KBM-7 (cell line): Measurements from ENCODE around the gene ZBTB37.
"Not testable (repeated sequence)": the region's sequence is repeated elsewhere in the genome, so short reads cannot be mapped to it uniquely, and the experiment has no call there.

ENCODE experiments used
- DNase-seq: peaks from one replicate; pipeline ENCODE4 v3.0.0-alpha.2; 2015
- in situ Hi-C: fragments of 300-500 bp; cut with MboI; formaldehyde crosslinking; loops from 2 replicates; pipeline ENCODE4 v1.14.3; 2020; ENCODE audit warnings: low sequenced_read_pairs, low pct_unique_long_range_greater_than_20kb, mixed read lengths

Gene ZBTB37

DNA sequence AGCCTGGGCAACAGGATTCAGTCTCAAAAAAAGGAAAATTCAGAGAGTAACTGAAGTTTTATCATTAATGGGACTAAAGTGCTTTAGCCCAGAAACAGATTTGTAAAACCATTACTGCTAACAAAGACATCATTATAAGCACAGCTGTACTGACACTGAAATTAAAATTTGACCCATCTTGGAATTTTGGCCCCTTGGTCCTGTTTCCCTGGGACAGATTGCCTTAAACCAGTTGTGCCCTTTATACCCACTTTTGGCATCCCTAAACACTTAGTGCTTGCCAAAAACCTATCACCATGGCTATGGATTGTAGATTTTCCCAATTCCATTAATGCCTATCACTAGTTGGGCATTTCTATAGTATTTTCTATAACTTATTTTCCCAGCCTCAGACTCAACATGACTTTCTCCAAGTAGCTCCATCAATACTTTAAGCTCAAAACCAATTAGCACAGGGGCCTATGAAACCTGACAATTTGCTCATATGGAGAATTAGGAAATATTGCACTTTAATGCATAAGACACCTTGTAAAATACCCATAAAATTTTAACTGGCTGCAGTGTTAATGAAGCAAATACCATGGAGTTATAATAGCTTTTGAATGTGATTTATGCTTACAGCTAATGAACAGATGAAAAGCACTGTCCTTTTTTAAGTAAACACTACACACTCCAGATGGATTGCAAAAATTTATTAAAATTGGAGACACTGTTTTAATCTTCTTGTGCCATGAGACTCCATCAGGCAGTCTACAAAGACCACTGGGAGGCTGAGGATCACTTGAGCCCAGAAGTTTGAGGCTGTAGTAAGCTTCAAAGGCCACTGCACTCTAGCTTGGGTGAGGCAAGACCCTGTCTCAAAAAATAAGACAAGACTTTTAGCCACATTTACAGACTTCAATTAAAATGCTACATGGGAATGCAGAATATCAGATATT is 4.7 kb upstream of the ZBTB37 start:
- in situ Hi-C loops, result no loop called here
- DNase-seq, result no peak

GRCh38 chr1:173864179-173864867 is 3.9 kb upstream of the ZBTB37 start:
- DNase-seq, result no peak
- in situ Hi-C loops, result no loop called here

DNA sequence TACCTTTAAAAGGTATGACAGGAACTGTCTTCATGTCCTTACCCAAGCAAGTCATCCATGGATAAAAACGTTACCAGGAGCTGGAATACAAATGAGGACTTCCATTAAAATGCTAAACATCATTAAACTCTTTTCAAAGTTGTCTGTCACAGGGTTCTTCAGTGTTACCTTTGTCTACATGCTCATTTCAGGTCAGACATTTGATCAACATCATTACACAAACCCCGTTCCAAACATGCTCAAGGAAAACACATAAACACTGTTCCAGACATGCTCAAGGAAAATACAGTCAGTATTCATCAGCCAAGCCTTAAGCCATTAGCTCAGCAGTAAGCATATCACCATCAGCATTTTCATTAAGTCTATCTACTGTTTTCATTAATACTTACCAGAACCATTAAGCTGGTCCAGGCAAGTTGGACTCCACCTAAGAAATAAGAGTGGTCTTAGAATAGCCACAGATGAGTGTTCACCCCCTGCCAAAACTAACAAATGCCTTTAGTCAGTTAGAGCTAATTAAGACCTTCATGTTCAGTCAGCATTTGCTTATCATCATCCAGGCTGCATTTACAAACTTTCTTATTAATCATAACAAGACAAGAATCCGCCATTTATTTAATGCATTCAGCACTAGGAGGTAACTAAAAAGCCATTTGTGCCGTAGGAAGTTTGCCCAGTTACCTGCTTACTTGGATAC is 2.6 kb upstream of the ZBTB37 start:
- DNase-seq, result no peak
- in situ Hi-C loops, result no loop called here

DNA sequence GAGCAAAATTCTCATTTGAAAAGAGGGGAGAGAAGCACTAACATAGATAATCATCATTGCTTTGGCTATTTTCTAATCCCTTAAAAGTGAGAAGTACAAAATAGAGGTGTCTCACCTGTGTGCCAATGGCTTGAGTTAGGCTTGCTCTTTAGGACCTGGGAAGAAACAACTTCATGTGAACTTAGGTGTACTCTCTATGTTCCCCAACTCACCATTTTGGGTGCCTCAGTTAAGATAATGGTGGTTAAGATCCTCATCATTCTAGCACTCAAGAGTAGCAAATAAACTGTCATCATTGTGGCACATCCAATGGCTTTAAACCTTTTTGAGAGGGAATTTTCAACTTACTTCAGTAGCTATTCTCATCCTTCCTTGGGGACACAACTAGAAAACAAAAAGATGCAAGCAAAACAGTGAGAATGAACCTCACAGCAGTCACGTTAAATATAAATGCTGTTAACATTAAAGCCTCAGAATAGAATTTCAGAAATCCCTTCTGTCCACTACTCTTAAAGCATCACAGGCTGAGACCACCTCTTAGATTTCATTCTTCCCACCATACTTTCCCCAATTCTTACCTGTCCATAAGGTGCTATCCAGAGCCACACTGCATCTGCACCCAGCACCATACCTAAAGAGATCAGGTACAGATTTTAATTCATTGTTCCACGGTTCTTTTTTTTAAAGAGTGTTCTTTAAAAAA is 1.6 kb upstream of the ZBTB37 start:
- DNase-seq, result peak; percentile 24
- in situ Hi-C loops, result no loop called here

- no peak for DNase-seq
- in situ Hi-C loops, result no loop called here
Observed at GRCh38 chr1:173867141-173867752, 933 bp upstream of the ZBTB37 start.

DNA sequence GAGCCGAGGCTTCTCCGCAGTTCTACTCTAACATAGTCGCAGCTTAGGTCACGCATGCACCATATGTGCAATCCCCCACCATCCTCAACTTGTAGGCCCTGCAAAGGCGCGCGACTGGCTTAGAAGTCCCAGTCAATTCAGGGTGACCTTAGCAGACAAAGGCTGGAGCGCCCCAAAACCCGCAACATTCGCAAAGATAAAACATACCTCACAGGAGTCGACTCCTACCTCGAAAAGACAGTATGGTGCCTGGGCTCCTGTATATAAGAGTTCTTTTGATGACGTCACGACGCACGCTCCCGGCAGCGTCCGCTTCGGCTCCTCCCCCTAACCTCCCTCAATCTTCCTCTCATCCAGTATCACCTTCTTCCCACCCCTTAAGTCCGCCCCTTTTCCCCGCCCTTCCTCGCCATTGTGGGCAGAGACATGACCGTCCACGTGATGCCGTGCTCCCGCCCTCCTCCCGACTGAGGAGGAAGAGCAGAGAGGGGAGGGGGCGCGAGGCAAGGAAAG is 371 bp upstream of the ZBTB37 start, which contains the start of gene GAS5:
TSS of gene GAS5 (minus strand) at position 237 of the 513 bp plus-strand sequence.
- in situ Hi-C loops, result no loop called here
- peak; percentile 99 for DNase-seq

DNA sequence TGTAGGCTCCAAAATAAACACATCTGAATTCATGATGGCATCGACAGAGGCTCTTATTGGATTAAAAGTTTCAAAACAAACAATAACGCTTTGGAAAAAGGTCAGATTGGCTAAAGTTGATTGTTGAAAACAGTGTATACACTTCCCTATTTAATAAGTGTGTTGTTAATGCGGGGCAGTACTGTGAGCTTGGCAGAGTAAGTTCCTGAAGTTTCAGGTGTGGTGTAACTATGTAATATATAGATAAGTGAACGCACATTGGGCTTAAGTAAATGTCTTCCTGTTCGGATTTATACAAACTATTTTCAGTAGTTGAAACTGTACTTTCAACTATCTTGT is 810 bp downstream of the ZBTB37 start:
- no peak for DNase-seq

GRCh38 chr1:173870252-173871075 is 2.3 kb downstream of the ZBTB37 start:
- peak; percentile 83 for DNase-seq
- in situ Hi-C loops, result no loop called here

More for the DNA sequence above, 810 bp downstream of the ZBTB37 start:
- in situ Hi-C loops, result no loop called here

- DNase-seq, result peak; percentile 26
- in situ Hi-C loops, result no loop called here
Observed at GRCh38 chr1:173871091-173871490, 2.9 kb downstream of the ZBTB37 start.

- peak; percentile 22 for DNase-seq
- in situ Hi-C loops, result no loop called here
Observed at GRCh38 chr1:173871500-173871899, 3.3 kb downstream of the ZBTB37 start.

- in situ Hi-C loops, result no loop called here
- DNase-seq, result no peak
Observed at GRCh38 chr1:173876732-173877131, 8.6 kb downstream of the ZBTB37 start.

DNA sequence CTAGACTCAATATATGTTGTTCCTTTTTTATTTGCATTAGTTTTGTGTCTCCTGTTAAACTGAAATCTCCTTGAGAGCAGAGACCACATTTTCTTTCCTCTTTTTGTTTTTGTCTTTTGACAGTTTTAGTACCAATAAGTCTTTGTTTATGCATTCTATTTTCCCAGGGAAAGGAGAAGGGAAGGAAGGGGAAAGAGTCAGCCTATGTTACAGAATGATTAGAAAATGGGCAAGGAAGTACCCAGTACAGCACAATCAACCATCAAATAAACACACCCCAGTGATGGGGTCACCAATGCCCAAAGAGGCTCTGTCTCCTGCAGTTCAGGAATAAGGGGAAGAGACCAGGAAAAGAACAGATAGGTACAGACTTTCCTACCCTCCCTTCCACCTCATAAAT is 10.1 kb downstream of the ZBTB37 start:
- DNase-seq, result no peak
- in situ Hi-C loops, result no loop called here

- DNase-seq, in situ Hi-C loops: not testable (repeated sequence)
Observed at GRCh38 chr1:173881117-173881516, 12.9 kb downstream of the ZBTB37 start.

DNA sequence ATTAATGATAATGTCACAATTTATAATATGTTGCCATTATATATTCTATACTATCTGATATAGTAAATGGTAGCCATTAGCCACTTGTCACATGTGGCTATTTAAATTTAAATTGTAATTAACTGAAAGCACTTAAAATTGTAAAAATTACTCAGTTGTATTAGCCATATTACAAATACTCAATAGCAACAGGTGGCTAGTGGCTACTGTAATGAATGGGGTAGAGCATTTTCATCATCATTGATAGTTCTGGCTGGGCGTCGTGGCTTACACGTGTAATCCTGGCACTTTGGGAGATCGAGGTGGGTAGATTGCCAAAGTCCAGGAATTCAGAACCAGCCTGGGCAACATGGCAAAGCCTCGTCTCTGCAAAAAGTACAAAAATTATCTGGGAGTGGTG is 16.5 kb downstream of the ZBTB37 start:
- no peak for DNase-seq
- in situ Hi-C loops, result no loop called here

DNA sequence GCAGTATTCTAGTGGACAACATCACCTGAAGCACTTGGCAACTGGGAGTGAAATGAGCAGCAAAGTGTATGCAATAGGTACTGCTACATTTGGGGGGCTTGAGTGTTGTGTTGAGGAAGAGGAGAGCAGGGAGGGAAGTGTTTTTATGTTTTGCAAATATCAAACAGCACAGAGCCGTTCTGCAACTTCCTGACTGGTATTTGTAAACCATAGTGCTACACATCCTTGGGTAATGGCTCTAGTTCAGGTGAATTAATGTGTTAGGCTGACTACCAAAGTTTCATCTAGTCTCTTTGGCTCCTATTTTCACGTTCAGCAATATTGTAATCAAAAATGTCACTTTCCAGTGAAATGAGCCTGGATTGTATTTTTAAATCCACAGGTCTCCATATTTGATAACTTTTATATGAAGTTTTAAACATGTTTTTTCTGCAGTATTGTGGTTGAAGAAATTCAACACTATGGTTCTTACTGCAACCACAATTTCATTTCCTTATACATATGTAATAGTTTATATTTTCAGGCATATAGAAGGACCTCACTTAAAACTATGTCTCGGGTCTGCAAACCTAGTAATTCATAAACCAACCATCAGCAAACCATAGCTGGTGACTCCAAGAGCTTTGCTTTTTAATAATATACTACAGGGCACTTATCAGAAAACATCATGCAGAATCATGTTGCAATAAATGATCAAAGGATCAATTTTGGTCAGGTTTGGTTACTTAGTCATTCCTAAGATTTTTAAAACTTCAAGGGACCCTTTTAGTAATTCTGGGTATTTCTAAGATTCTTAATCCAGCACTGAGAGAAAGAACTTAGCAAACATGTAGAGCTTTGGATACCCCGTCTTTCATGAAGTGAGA is 18.8 kb downstream of the ZBTB37 start:
- in situ Hi-C loops, result no loop called here
- DNase-seq, result no peak

- in situ Hi-C loops, result no loop called here
- no peak for DNase-seq
Observed at GRCh38 chr1:173887627-173888026, 19.4 kb downstream of the ZBTB37 start.

DNA sequence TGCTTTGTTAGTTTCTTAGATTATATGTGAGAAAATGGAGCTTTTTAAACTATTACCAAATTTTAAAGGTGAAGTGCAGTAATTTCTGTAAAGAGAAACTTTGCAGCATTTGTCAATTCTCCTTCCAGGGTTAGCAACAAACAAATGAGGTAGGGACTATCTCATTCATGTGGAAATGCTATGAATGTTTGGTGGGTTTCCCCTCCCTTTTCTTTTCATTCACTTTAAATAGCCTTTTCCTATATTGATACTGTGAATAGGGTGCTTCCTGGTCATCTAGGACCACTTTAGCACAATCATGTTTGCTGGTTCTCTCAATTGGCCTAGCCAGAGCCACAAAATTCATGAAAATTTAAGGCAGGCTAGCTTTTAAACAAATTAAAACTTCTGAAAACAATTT is 20.6 kb downstream of the ZBTB37 start:
- DNase-seq, result no peak
- in situ Hi-C loops, result no loop called here
